ENCODE measurements around the gene LOXL1. TPM values are rescaled to one million over a fixed set of nuclear protein-coding genes. Genes with fewer than 3 reads are reported as not detected.

LOXL1 gene, protein sequence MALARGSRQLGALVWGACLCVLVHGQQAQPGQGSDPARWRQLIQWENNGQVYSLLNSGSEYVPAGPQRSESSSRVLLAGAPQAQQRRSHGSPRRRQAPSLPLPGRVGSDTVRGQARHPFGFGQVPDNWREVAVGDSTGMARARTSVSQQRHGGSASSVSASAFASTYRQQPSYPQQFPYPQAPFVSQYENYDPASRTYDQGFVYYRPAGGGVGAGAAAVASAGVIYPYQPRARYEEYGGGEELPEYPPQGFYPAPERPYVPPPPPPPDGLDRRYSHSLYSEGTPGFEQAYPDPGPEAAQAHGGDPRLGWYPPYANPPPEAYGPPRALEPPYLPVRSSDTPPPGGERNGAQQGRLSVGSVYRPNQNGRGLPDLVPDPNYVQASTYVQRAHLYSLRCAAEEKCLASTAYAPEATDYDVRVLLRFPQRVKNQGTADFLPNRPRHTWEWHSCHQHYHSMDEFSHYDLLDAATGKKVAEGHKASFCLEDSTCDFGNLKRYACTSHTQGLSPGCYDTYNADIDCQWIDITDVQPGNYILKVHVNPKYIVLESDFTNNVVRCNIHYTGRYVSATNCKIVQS
- total RNA-seq: 8.2 and 15.0 TPM in 2 replicates

GRCh38 chr15:73926219-73927002 is at the start of gene LOXL1:
TSS of gene LOXL1 (plus strand) at chr15:73926462. CDS start at chr15:73926784, 322 bp downstream.

GRCh38 chr15:73991726-73992593 is 65.7 kb downstream of the LOXL1 start, which contains the start of gene STOML1:
TSS of gene STOML1 (minus strand) at chr15:73992295. CDS start at chr15:73992223, 72 bp downstream.

GRCh38 chr15:73994413-73994883 is 68.2 kb downstream of the LOXL1 start, which contains the start of gene PML:
TSS of gene PML (plus strand) at chr15:73994716. CDS start at chr15:73994813, 97 bp downstream.

Other genes with a start within 250 kb of the LOXL1 start
- gene CD276, start 242.1 kb upstream of the LOXL1 start, total RNA-seq: 16.4 and 71.6 TPM in 2 replicates
- 1.5 and 1.7 TPM in 2 replicates for gene INSYN1, start 173.1 kb upstream of the LOXL1 start, total RNA-seq
- not detected in 2 replicates for gene TBC1D21, start 52.9 kb upstream of the LOXL1 start, total RNA-seq
- 7.5 and 12.0 TPM in 2 replicates for gene STOML1, start 65.8 kb downstream of the LOXL1 start, total RNA-seq
- 8.5 and 80.2 TPM in 2 replicates for gene PML, start 68.3 kb downstream of the LOXL1 start, total RNA-seq
- gene GOLGA6A, start 156.1 kb downstream of the LOXL1 start, total RNA-seq: under 0.01 and 0.07 TPM in 2 replicates
- under 0.01 and 0.14 TPM in 2 replicates for gene ISLR2, start 204.1 kb downstream of the LOXL1 start, total RNA-seq
- not detected in 2 replicates for gene ISLR, start 247.2 kb downstream of the LOXL1 start, total RNA-seq

Data from nasal cavity respiratory epithelium epithelial cell of viscerocranial mucosa (primary cell).